NCI-H2196 (cell line): ENCODE data around the gene TSPAN18.

Experiments used
- DNase-seq: peaks from one replicate; lab custom pipeline; 2025; ENCODE audit not compliant: unreplicated experiment; lab: John Stamatoyannopoulos, UW

The TSPAN18 gene

GRCh38 chr11:44726283-44727113, at the start of gene TSPAN18:
Gene TSPAN18 (plus strand): TSS chr11:44726962. CDS start chr11:44906417, 179,455 bp downstream.
- DNase-seq: no peak

- no peak for DNase-seq
These were observed 45.7 kb upstream of the TSPAN18 start for GRCh38 chr11:44680982-44681597.

- no peak for DNase-seq
These were observed 45.1 kb upstream of the TSPAN18 start for GRCh38 chr11:44681698-44682097.

GRCh38 chr11:44684859-44685281, 41.9 kb upstream of the TSPAN18 start:
- DNase-seq: no peak

GRCh38 chr11:44687388-44687787, 39.4 kb upstream of the TSPAN18 start:
- no peak for DNase-seq

- DNase-seq: no peak
These were observed 37.5 kb upstream of the TSPAN18 start for GRCh38 chr11:44689265-44689664.

- no peak for DNase-seq
These were observed 36.1 kb upstream of the TSPAN18 start for GRCh38 chr11:44690651-44691050.

GRCh38 chr11:44692460-44692859, 34.3 kb upstream of the TSPAN18 start:
- DNase-seq: no peak

- DNase-seq: no peak
These were observed 33.1 kb upstream of the TSPAN18 start for GRCh38 chr11:44693654-44694119.

GRCh38 chr11:44694443-44694842, 32.3 kb upstream of the TSPAN18 start:
- DNase-seq: no peak

- DNase-seq: no peak
These were observed 31.5 kb upstream of the TSPAN18 start for GRCh38 chr11:44695169-44695833.

GRCh38 chr11:44698252-44698912, 28.4 kb upstream of the TSPAN18 start:
- no peak for DNase-seq

GRCh38 chr11:44699497-44700408, 27.0 kb upstream of the TSPAN18 start:
- DNase-seq: no peak

GRCh38 chr11:44701276-44701675, 25.5 kb upstream of the TSPAN18 start:
- no peak for DNase-seq

GRCh38 chr11:44702889-44703288, 23.9 kb upstream of the TSPAN18 start:
- no peak for DNase-seq

- no peak for DNase-seq
These were observed 19.7 kb upstream of the TSPAN18 start for GRCh38 chr11:44707094-44707493.

- no peak for DNase-seq
These were observed 18.8 kb upstream of the TSPAN18 start for GRCh38 chr11:44708009-44708408.

- no peak for DNase-seq
These were observed 18.1 kb upstream of the TSPAN18 start for GRCh38 chr11:44708523-44709280.

GRCh38 chr11:44709281-44709562, 17.5 kb upstream of the TSPAN18 start:
- DNase-seq: no peak

- no peak for DNase-seq
These were observed 16.8 kb upstream of the TSPAN18 start for GRCh38 chr11:44709966-44710365.
